HG03064 (cell line): Measurements from ENCODE around the gene TMEM89.

Source experiments
- ATAC-seq: cut with Tn5 transposase; IDR thresholded peaks from one replicate; pipeline ENCODE4 v1.9.1; 2021; ENCODE audit warnings: low read depth; ENCODE audit not compliant: unreplicated experiment

The TMEM89 gene

GRCh38 chr3:48621461-48621869 lies at the start of gene TMEM89:
Gene TMEM89 (minus strand): TSS chr3:48621769. CDS start chr3:48621756, 13 bp downstream.
- no peak for ATAC-seq

- no peak for ATAC-seq
These were observed 43.4 kb upstream of the TMEM89 start for GRCh38 chr3:48664929-48665328.

GRCh38 chr3:48664313-48664644 lies 42.7 kb upstream of the TMEM89 start:
- ATAC-seq: no peak

DNA sequence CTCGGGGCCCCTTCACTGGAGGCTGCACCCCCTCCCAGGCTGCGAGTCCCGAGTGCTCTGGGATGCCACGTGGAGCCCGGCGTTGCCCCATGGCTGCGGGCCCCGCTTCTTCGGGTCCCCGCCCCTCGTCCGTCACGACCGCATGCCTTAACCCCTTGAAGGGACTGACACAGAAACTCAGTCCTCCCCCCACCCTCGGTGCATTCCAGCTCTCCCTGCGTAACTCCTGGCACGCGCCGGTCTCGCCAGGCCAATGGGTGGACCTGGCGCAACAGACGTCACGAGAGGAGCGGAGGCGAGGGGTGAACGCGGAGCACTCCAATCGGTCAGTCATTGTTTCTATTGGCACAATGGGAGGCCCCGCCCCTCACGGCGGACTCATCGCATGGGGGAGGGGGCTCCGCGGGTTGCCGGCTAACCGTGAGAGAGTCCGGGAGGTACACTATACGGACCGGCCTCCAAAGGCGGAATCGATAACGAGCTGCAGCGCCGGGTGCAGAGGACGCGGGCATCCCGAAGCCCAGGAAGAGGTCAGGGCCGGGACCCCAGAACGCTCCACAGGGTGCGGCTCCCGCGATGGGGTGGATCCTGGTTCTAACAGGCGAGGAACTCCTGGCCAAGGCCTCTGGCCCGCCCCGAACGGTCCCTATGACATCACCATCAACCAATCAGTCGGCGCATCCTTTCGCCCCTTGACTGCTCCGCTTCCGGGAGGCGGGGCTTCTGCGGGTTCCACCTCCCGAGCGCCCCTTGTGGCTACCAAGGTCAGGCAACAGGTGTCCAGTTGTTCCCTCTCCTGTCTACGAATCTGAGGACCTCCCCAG lies 42.1 kb upstream of the TMEM89 start:
- ATAC-seq: peak; percentile 82

- ATAC-seq: no peak
These were observed 41.4 kb upstream of the TMEM89 start, which contains the start of gene CELSR3 for GRCh38 chr3:48662753-48663488. Gene CELSR3 (minus strand): TSS chr3:48662886. CDS start chr3:48662634, 252 bp downstream.

- ATAC-seq: no peak
These were observed 40.7 kb upstream of the TMEM89 start for GRCh38 chr3:48662145-48662752.

DNA sequence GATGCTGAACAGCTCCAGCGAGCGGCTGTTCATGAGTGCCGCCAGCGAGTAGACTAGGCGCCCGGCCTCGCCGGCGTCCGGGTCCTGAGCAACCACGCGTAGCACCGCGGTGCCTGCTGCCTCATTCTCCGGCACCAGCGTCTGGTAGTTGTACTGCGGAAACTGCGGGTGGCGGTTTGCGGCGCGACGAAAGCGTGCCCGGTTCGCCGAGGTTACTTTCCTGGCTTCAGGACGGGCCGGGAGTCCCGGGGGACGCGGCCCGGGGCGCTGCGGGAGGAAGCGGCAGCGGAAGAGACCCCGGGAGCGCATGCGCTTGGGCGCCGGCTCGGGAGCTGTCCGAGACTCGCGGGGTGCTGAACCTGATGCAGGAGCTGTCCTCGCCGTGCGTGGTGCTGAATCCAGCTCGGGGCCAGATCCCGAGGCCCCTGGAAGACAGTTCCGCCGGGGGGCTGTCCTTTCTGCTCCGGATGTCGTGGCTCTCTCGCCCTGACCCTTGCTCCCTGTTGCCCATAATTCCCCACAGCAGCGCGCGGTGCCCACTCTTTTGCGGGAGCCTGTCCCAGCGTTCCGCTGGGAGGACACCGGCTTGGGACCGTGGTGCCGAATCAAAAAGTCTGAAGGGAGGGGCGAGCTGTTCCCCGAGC lies 40.1 kb upstream of the TMEM89 start:
- ATAC-seq: no peak

DNA sequence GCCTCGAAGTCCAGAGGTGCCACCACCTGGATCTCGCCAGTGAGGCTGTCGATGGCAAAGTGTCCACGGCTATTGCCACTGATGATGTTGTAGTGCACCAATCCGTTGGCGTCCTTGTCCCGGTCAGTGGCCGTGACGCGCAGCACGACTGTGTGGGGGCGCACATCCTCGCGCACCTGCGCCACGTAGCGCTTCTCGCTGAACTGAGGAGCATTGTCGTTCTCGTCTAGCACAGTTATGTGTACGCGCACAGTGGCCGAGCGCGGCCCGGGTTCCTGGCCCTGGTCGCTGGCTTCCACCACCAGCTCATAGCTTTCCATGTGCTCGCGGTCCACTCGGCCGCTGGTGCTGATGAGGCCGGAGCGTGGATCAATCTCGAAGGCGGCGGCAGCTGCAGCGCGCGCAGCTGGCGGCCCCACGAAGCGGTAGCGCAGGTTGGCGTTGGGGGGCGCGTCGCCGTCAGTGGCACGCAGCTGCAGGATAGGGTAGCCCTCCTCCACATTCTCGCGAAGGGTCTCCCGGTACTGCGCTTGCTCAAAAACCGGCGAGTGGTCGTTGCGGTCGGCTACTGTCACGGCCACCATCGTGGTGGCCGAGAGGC lies 39.3 kb upstream of the TMEM89 start:
- ATAC-seq: no peak

- ATAC-seq: no peak
These were observed 35.3 kb upstream of the TMEM89 start for GRCh38 chr3:48656841-48657281.

GRCh38 chr3:48656061-48656840 lies 34.7 kb upstream of the TMEM89 start:
- ATAC-seq: no peak

GRCh38 chr3:48655606-48656005 lies 34.0 kb upstream of the TMEM89 start:
- no peak for ATAC-seq

GRCh38 chr3:48655063-48655462 lies 33.5 kb upstream of the TMEM89 start:
- ATAC-seq: no peak

- ATAC-seq: no peak
These were observed 31.6 kb upstream of the TMEM89 start for GRCh38 chr3:48652923-48653715.

GRCh38 chr3:48651771-48652170 lies 30.2 kb upstream of the TMEM89 start:
- no peak for ATAC-seq

DNA sequence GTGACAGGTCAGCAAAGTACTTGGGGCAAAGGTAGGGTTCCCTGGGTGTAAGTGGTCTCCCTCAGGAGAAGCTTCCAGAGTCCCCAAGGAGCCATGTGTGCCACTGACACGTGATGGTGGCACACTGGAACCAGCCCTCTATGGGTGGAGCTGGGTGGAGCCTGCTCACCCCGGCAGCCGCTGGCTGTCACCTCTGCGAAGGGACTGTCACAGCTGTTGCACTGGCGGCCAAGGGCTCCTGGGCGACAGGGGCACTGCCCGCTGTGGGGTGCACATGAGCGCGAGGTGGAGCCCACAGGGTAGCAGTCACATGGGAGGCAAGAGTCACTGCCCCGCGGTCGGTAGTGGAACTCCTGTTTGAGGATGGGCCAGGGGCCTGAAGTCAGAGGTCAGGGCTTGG lies 29.2 kb upstream of the TMEM89 start:
- no peak for ATAC-seq

DNA sequence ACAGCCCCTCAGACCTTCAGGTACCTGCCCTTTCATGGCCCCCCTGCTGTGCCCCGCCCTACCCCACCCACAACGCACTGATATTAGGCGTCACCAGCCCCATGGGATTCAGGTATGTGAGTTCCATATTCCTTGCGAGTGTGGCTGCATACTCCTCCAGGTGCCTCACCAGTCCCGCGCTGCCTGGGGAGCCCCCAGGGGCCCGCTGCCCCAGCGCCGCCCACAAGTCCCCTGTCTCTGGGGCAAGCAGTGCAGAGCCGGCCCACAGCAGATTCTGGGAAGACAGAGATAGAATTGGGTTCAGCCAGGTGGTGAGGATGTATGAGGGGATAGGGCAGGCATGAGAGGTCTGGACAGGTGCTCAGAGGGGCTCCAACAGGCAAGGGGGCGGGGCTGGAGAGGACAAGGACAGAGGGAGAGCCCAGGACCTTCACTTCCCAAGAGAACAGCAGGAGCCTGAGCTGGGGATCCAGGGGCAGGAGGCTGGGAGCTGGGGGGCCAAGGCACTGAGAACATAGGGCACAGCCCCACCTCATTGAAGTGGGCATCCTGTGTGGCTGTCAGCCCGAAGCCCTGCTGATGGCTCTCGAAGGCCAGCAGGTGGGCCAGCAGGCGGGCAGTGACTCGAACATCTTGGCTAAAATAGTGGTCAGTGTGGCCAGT lies 26.8 kb upstream of the TMEM89 start:
- ATAC-seq: no peak

- ATAC-seq: no peak
These were observed 26.1 kb upstream of the TMEM89 start for GRCh38 chr3:48647714-48648113.
